A549 (cell line): ENCODE data around the gene NQO2. TPM values are rescaled to one million over a fixed set of nuclear protein-coding genes. Genes with fewer than 3 reads are reported as not detected.
A peak's percentile ranks its signal among the peaks of the same experiment; 100 is the strongest.
"Not testable (repeated sequence)": the region's sequence is repeated elsewhere in the genome, so short reads cannot be mapped to it uniquely, and the experiment has no call there.

Source experiments
- ATAC-seq, 2 experiments: fragments of 200-7000 bp in 1 of 2; fragments of >200 bp in 1 of 2; cut with Nextera tagmentation in 1 of 2; cut with Tn5 transposase in 1 of 2; 3 replicates each; pipeline versions ENCODE4 v1.8.0 to v1.9.1; 2018 to 2020; ENCODE audit warnings: mild to moderate bottlenecking in 1 of 2, moderate library complexity in 1 of 2
- CTCF ChIA-PET: fragments of 300-600 bp; sonication (Branson Sonifier 250); formaldehyde crosslinking; extraction: SDS; loops from one replicate; lab custom pipeline; 2021; ENCODE audit warnings: antibody characterized with exemption, inconsistent platforms; lab: Yijun Ruan, JAX
- POLR2A ChIA-PET: fragments of 350-600 bp; formaldehyde crosslinking; extraction: SDS; loops from one replicate; lab custom pipeline; 2021; ENCODE audit warnings: antibody characterized with exemption, inconsistent platforms; lab: Yijun Ruan, JAX
- DNase-seq, 2 experiments: peaks; one replicate each; pipeline versions ENCODE4 v3.0.0 to v3.0.0-alpha.2; 2011 to 2016; ENCODE audit warnings: low read depth in 1 of 2, low spot score in 1 of 2
- FAIRE-seq: peaks from 2 replicates; lab custom pipeline; 2011; peaks lifted over from hg19 to GRCh38; lab: Jason Lieb, UNC
- H3K27ac ChIP-seq, 2 experiments: fragments of >200 bp; sonication (Bioruptor Twin); formaldehyde crosslinking; 3 replicates each; pipeline ENCODE4 v1.5.1; 2016 to 2017
- H3K4me1 ChIP-seq: fragments of >200 bp; sonication (Bioruptor Twin); formaldehyde crosslinking; 3 replicates; pipeline ENCODE4 v1.6.1; 2016
- H3K4me2 ChIP-seq: fragments of >200 bp; sonication (Bioruptor Twin); formaldehyde crosslinking; 3 replicates; pipeline ENCODE4 v1.6.1; 2016
- H3K4me3 ChIP-seq: fragments of >200 bp; sonication (Bioruptor Twin); formaldehyde crosslinking; 3 replicates; pipeline ENCODE4 v1.5.1; 2016
- H3K9me3 ChIP-seq: fragments of >200 bp; sonication (Bioruptor Twin); formaldehyde crosslinking; 3 replicates; pipeline ENCODE4 v1.6.1; 2016
- BCL3 ChIP-seq: fragments of >200 bp; sonication (Bioruptor Twin); formaldehyde crosslinking; IDR thresholded peaks from 3 replicates; pipeline ENCODE4 v1.6.1; 2016
- CBX8 ChIP-seq: fragments of 200-600 bp; sonication (generic); IDR thresholded peaks from 2 replicates; pipeline ENCODE4 v1.6.1; 2016
- CEBPB ChIP-seq, 2 experiments: fragments of >200 bp in 1 of 2; sonication (Bioruptor Twin) in 1 of 2; formaldehyde crosslinking in 1 of 2; IDR thresholded peaks; 2 replicates each; pipeline ENCODE4 v1.6.1; 2012 to 2016
- CTCF ChIP-seq: fragments of >200 bp; sonication (Bioruptor Twin); formaldehyde crosslinking; IDR thresholded peaks from 3 replicates; pipeline ENCODE4 v1.5.1; 2016
- HMGXB4 ChIP-seq: fragments of 250-450 bp; sonication (Bioruptor Pico); IDR thresholded peaks from 2 replicates; pipeline ENCODE4 v1.5.0; 2021; ENCODE audit warnings: mild to moderate bottlenecking, moderate library complexity, borderline replicate concordance
- NR3C1 ChIP-seq: fragments of >200 bp; sonication (Bioruptor Twin); formaldehyde crosslinking; IDR thresholded peaks from 3 replicates; pipeline ENCODE4 v1.6.1; 2017
- POLR2A ChIP-seq: IDR thresholded peaks from 2 replicates; pipeline ENCODE4 v1.6.1; 2012; ENCODE audit warnings: mild to moderate bottlenecking, low read length
- RAD21 ChIP-seq, 2 experiments: fragments of >200 bp in 1 of 2; sonication (Bioruptor Twin) in 1 of 2; formaldehyde crosslinking in 1 of 2; IDR thresholded peaks in 1 of 2; conservative IDR thresholded peaks in 1 of 2; 2 replicates in 1 of 2; 3 replicates in 1 of 2; pipeline ENCODE4 v1.6.1; 2012 to 2018; ENCODE audit warnings: inconsistent platforms in 1 of 2
- SMC3 ChIP-seq: fragments of >200 bp; sonication (Bioruptor Twin); formaldehyde crosslinking; IDR thresholded peaks from 3 replicates; pipeline ENCODE4 v1.6.1; 2018; ENCODE audit warnings: inconsistent platforms
- ZNF302 ChIP-seq: fragments of 250-450 bp; sonication (Bioruptor Pico); IDR thresholded peaks from 2 replicates; pipeline ENCODE4 v1.9.0; 2021; ENCODE audit warnings: inconsistent platforms, mild to moderate bottlenecking, moderate library complexity
- ZSCAN20 ChIP-seq: fragments of 250-450 bp; sonication (Bioruptor Pico); IDR thresholded peaks from 2 replicates; pipeline ENCODE4 v1.8.0; 2022; ENCODE audit warnings: mild to moderate bottlenecking, moderate library complexity
- WGBS: methylation state at CpG from one replicate; pipeline ENCODE4 v1.1.6; 2017; ENCODE audit errors: missing lambda C conversion rate; 5-methylcytosine and 5-hydroxymethylcytosine counted together
- polyA plus RNA-seq, 4 experiments: library from polyadenylated mRNA; depleted of rRNA in 3 of 4; stranded (reverse); fragments of >200 nt; fragmentation: RNase III in 1 of 4; extraction: RNeasy Plus Mini Kit Qiagen cat#74134 plus additional on column Dnase treatment in 1 of 4; gene quantifications; 2 replicates in 3 of 4; 3 replicates in 1 of 4; pipeline ENCODE4 v1.2.3, GENCODE V29; 2011 to 2017

The NQO2 gene
- polyA plus RNA-seq, 2 of the 4 experiments (the other 2 are of a cell fraction): 67.2 to 86.5 TPM

GRCh38 chr6:2998249-2998997, 1.3 kb upstream of the NQO2 start:
- peak overlapping the region; percentile 91 for H3K4me2 ChIP-seq
- peak overlapping the region; percentile 70 to 75 for H3K27ac ChIP-seq
- H3K9me3 ChIP-seq: not testable (repeated sequence)
- FAIRE-seq: peak; percentile 90
- peak; percentile 51 to 79 for ATAC-seq
- ChIA-PET CTCF (interaction anchor here (0.6 to 3.1 kb wide), 9 partner anchors 9 to 249 kb away, joined by 3 to 12 read pairs (median 7); no protein-coding TSS in a partner anchor), POLR2A (interaction anchor here (0.8 to 2.1 kb wide), 5 partner anchors 9 to 70 kb away, joined by 4 to 22 read pairs (median 13); partner anchors contain the start of gene RIPK1)
- peak overlapping the region; percentile 69 for H3K4me3 ChIP-seq
- DNase-seq: peak in 1 of 2 experiments; percentile 31
- TF ChIP-seq CTCF (peak; percentile 42; the same call in 2 of the 3 replicates), SMC3 (peak; percentile 61), RAD21 (conservative IDR thresholded peaks at IDR 0.05 in 1 of 2, IDR thresholded peaks at IDR 0.05 in 1 of 2) (peak; percentile 51 to 73)
- peaks cover 23% of the 10 kb centered on the region for H3K4me1 ChIP-seq
- WGBS: 6% methylated on average over 9 of the region's 16 CpGs

- no peaks in the 10 kb centered on the region for H3K9me3 ChIP-seq
- H3K27ac ChIP-seq: peak overlapping the region; percentile 70 to 75
- peak overlapping the region; percentile 91 for H3K4me2 ChIP-seq
- peaks cover 23% of the 10 kb centered on the region for H3K4me1 ChIP-seq
- H3K4me3 ChIP-seq: peak overlapping the region; percentile 69
- FAIRE-seq (no peak), DNase-seq (peak in 1 of 2 experiments; percentile 72), ATAC-seq (peak; percentile 65 to 69)
- ChIA-PET CTCF (interaction anchor here (0.6 to 1.7 kb wide), 8 partner anchors 17 to 254 kb away, joined by 3 to 7 read pairs (median 4); no protein-coding TSS in a partner anchor), POLR2A (interaction anchor here (0.6 to 2.1 kb wide), 11 partner anchors 10 to 921 kb away, joined by 3 to 22 read pairs (median 3); partner anchors contain the start of genes RIPK1, SERPINB1 and WRNIP1)
- TF ChIP-seq CBX8 (no peak), CEBPB (IDR thresholded peaks at IDR 0.05) (peak; percentile 47 to 52; a peak in 3 of 4 replicates), POLR2A (peak; percentile 12; the same call in 1 of the 2 replicates)
- WGBS: 1% methylated on average over 26 of the region's 30 CpGs
Measured at GRCh38 chr6:2998998-2999617, 586 bp upstream of the NQO2 start.

GRCh38 chr6:3001146-3001772, 1.6 kb downstream of the NQO2 start:
- DNase-seq (no peak), ATAC-seq (no peak), FAIRE-seq (no peak)
- peak overlapping the region; percentile 90 to 98 for H3K27ac ChIP-seq
- no peaks in the 10 kb centered on the region for H3K9me3 ChIP-seq
- CTCF ChIA-PET: interaction anchor here (0.6 to 2.7 kb wide), 19 partner anchors 10 to 159 kb away, joined by 3 to 18 read pairs (median 4); partner anchors contain the start of gene SERPINB1
- H3K4me2 ChIP-seq: peak overlapping the region; percentile 84
- POLR2A ChIA-PET: interaction anchor here (0.7 to 1.7 kb wide), 8 partner anchors 10 to 63 kb away, joined by 3 to 15 read pairs (median 4); no protein-coding TSS in a partner anchor
- TF ChIP-seq NR3C1: no peak
- no peak for TF ChIP-seq HMGXB4 (CRISPR knock-in tag)
- TF ChIP-seq BCL3: no peak
- TF ChIP-seq ZNF302: no peak
- no peak for TF ChIP-seq ZSCAN20 (CRISPR knock-in tag)
- peak overlapping the region; percentile 69 for H3K4me3 ChIP-seq
- WGBS: 64% methylated on average over 11 of the region's 11 CpGs
- peaks cover 23% of the 10 kb centered on the region for H3K4me1 ChIP-seq
